ENCODE results near the gene LYZL6.

DNA sequence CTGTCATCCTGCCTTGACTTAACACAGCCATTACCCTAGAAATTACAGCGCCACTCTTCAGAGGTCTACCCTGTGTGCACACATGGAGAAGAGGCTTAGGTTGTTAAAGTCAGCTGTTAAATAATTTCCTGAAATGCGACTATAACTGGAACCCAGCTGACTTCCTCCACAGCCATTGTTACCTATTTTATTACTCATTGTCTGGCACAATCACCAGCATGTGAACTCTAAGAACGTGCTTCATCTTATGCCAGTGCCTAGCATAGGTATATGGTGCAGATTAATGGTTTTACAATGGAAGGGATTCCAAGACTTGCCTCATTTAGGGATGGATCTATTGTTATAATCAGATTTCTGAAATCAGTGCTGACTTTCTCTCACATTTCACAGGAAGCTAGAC lies 24.8 kb downstream of the LYZL6 start:
- TF ChIP-seq, protein P1, sequence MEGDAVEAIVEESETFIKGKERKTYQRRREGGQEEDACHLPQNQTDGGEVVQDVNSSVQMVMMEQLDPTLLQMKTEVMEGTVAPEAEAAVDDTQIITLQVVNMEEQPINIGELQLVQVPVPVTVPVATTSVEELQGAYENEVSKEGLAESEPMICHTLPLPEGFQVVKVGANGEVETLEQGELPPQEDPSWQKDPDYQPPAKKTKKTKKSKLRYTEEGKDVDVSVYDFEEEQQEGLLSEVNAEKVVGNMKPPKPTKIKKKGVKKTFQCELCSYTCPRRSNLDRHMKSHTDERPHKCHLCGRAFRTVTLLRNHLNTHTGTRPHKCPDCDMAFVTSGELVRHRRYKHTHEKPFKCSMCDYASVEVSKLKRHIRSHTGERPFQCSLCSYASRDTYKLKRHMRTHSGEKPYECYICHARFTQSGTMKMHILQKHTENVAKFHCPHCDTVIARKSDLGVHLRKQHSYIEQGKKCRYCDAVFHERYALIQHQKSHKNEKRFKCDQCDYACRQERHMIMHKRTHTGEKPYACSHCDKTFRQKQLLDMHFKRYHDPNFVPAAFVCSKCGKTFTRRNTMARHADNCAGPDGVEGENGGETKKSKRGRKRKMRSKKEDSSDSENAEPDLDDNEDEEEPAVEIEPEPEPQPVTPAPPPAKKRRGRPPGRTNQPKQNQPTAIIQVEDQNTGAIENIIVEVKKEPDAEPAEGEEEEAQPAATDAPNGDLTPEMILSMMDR (IDR thresholded peaks at IDR 0.05): no peak
- TF ChIP-seq POLR2AphosphoS5 (IDR thresholded peaks at IDR 0.05) (no peak), EP300 (IDR thresholded peaks at IDR 0.05) (no peak), POLR2A (IDR thresholded peaks at IDR 0.05; ENCODE audit: low read depth) (no peak)

Measured in esophagus muscularis mucosa (tissue), 4 donors.